Activated naive CD8-positive, alpha-beta T cell (primary cell): ENCODE measurements around the gene IFI44L.

Experiments used
- H3K27ac Mint-ChIP-seq: one replicate; pipeline ENCODE4 v1.8.0; 2021; ENCODE audit warnings: mixed read lengths
- H3K27me3 Mint-ChIP-seq: one replicate; pipeline ENCODE4 v1.8.0; 2021; ENCODE audit warnings: mixed read lengths
- H3K36me3 Mint-ChIP-seq: one replicate; pipeline ENCODE4 v1.8.0; 2021; ENCODE audit warnings: mixed read lengths
- H3K4me1 Mint-ChIP-seq: one replicate; pipeline ENCODE4 v1.8.0; 2021; ENCODE audit warnings: low read depth, mixed read lengths
- H3K4me3 Mint-ChIP-seq: one replicate; pipeline ENCODE4 v1.8.0; 2021; ENCODE audit warnings: mild to moderate bottlenecking, mixed read lengths
- H3K9me3 Mint-ChIP-seq: one replicate; pipeline ENCODE4 v1.8.0; 2021; ENCODE audit warnings: low read depth, mixed read lengths

IFI44L gene

GRCh38 chr1:78619803-78620579 is at the start of gene IFI44L:
TSS of gene IFI44L (plus strand) at chr1:78620448. CDS start at chr1:78627916, 7,468 bp downstream.
- Mint-ChIP-seq H3K4me1 (peaks cover 67% of the 10 kb centered on the region), H3K4me3 (peak within 1 kb of the TSS; percentile 89), H3K27ac (peak within 1 kb of the TSS; percentile 89), H3K36me3 (peaks cover 12% of the 10 kb centered on the region), H3K27me3 (no peaks in the 10 kb centered on the region), H3K9me3 (no peaks in the 10 kb centered on the region)

- H3K4me1 Mint-ChIP-seq, result no peaks in the 10 kb centered on the region
- H3K36me3 Mint-ChIP-seq, result no peaks in the 10 kb centered on the region
These were observed 49.7 kb upstream of the IFI44L start for GRCh38 chr1:78570539-78570938.

GRCh38 chr1:78577257-78578100 is 42.8 kb upstream of the IFI44L start:
- no peak overlapping the region for H3K4me3 Mint-ChIP-seq
- H3K27me3 Mint-ChIP-seq, result peaks cover 2% of the 10 kb centered on the region
- H3K27ac Mint-ChIP-seq, result no peak overlapping the region
- H3K36me3 Mint-ChIP-seq, result no peaks in the 10 kb centered on the region
- H3K4me1 Mint-ChIP-seq, result no peaks in the 10 kb centered on the region
- H3K9me3 Mint-ChIP-seq, result no peaks in the 10 kb centered on the region

More at GRCh38 chr1:78570539-78570938, 49.7 kb upstream of the IFI44L start:
- Mint-ChIP-seq H3K27ac (no peak overlapping the region), H3K4me3 (no peak overlapping the region), H3K9me3 (no peaks in the 10 kb centered on the region), H3K27me3 (no peaks in the 10 kb centered on the region)

GRCh38 chr1:78586572-78586971 is 33.7 kb upstream of the IFI44L start:
- Mint-ChIP-seq H3K27me3 (peaks cover 2% of the 10 kb centered on the region), H3K4me1 (no peaks in the 10 kb centered on the region), H3K9me3 (no peaks in the 10 kb centered on the region), H3K27ac (no peak overlapping the region), H3K4me3 (no peak overlapping the region), H3K36me3 (no peaks in the 10 kb centered on the region)

GRCh38 chr1:78587211-78587610 is 33.0 kb upstream of the IFI44L start:
- no peaks in the 10 kb centered on the region for H3K9me3 Mint-ChIP-seq
- H3K27me3 Mint-ChIP-seq, result peaks cover 2% of the 10 kb centered on the region
- H3K27ac Mint-ChIP-seq, result no peak overlapping the region
- H3K4me1 Mint-ChIP-seq, result no peaks in the 10 kb centered on the region
- no peaks in the 10 kb centered on the region for H3K36me3 Mint-ChIP-seq
- no peak overlapping the region for H3K4me3 Mint-ChIP-seq

- Mint-ChIP-seq H3K27me3 (no peaks in the 10 kb centered on the region), H3K36me3 (peaks cover 2% of the 10 kb centered on the region), H3K9me3 (peaks cover 5% of the 10 kb centered on the region), H3K4me3 (no peak overlapping the region), H3K27ac (no peak overlapping the region), H3K4me1 (no peaks in the 10 kb centered on the region)
These were observed 28.3 kb upstream of the IFI44L start for GRCh38 chr1:78591971-78592370.

- Mint-ChIP-seq H3K27ac (no peak overlapping the region), H3K4me1 (no peaks in the 10 kb centered on the region), H3K36me3 (no peaks in the 10 kb centered on the region), H3K4me3 (no peak overlapping the region), H3K9me3 (no peaks in the 10 kb centered on the region), H3K27me3 (peaks cover 3% of the 10 kb centered on the region)
These were observed 21.0 kb upstream of the IFI44L start for GRCh38 chr1:78599294-78599693.

GRCh38 chr1:78601068-78601467 is 19.2 kb upstream of the IFI44L start:
- no peak overlapping the region for H3K27ac Mint-ChIP-seq
- H3K4me3 Mint-ChIP-seq, result no peak overlapping the region
- H3K36me3 Mint-ChIP-seq, result no peaks in the 10 kb centered on the region
- peaks cover 3% of the 10 kb centered on the region for H3K27me3 Mint-ChIP-seq
- no peaks in the 10 kb centered on the region for H3K4me1 Mint-ChIP-seq
- H3K9me3 Mint-ChIP-seq, result no peaks in the 10 kb centered on the region

GRCh38 chr1:78603206-78603605 is 17.0 kb upstream of the IFI44L start:
- Mint-ChIP-seq H3K27ac (no peak overlapping the region), H3K27me3 (peaks cover 4% of the 10 kb centered on the region), H3K36me3 (no peaks in the 10 kb centered on the region), H3K9me3 (no peaks in the 10 kb centered on the region), H3K4me1 (no peaks in the 10 kb centered on the region), H3K4me3 (no peak overlapping the region)

GRCh38 chr1:78604643-78605042 is 15.6 kb upstream of the IFI44L start:
- H3K36me3 Mint-ChIP-seq, result no peaks in the 10 kb centered on the region
- no peak overlapping the region for H3K4me3 Mint-ChIP-seq
- no peaks in the 10 kb centered on the region for H3K4me1 Mint-ChIP-seq
- no peaks in the 10 kb centered on the region for H3K9me3 Mint-ChIP-seq
- H3K27ac Mint-ChIP-seq, result no peak overlapping the region
- peaks cover 6% of the 10 kb centered on the region for H3K27me3 Mint-ChIP-seq

- Mint-ChIP-seq H3K9me3 (no peaks in the 10 kb centered on the region), H3K27me3 (peaks cover 6% of the 10 kb centered on the region), H3K4me3 (no peak overlapping the region), H3K36me3 (no peaks in the 10 kb centered on the region), H3K4me1 (no peaks in the 10 kb centered on the region), H3K27ac (no peak overlapping the region)
These were observed 14.0 kb upstream of the IFI44L start for GRCh38 chr1:78606274-78606673.

- Mint-ChIP-seq H3K27me3 (peaks cover 3% of the 10 kb centered on the region), H3K4me3 (no peak overlapping the region), H3K27ac (no peak overlapping the region), H3K4me1 (no peaks in the 10 kb centered on the region), H3K9me3 (no peaks in the 10 kb centered on the region), H3K36me3 (no peaks in the 10 kb centered on the region)
These were observed 12.8 kb upstream of the IFI44L start for GRCh38 chr1:78607334-78607927.

GRCh38 chr1:78607944-78608343 is 12.3 kb upstream of the IFI44L start:
- no peaks in the 10 kb centered on the region for H3K9me3 Mint-ChIP-seq
- no peak overlapping the region for H3K27ac Mint-ChIP-seq

GRCh38 chr1:78617615-78618026 is 2.6 kb upstream of the IFI44L start:
- H3K4me3 Mint-ChIP-seq, result peak overlapping the region; percentile 28
- H3K27ac Mint-ChIP-seq, result peak overlapping the region; percentile 14
- peaks cover 44% of the 10 kb centered on the region for H3K4me1 Mint-ChIP-seq
- H3K9me3 Mint-ChIP-seq, result no peaks in the 10 kb centered on the region
- no peaks in the 10 kb centered on the region for H3K27me3 Mint-ChIP-seq
- no peaks in the 10 kb centered on the region for H3K36me3 Mint-ChIP-seq

More at GRCh38 chr1:78607944-78608343, 12.3 kb upstream of the IFI44L start:
- no peaks in the 10 kb centered on the region for H3K36me3 Mint-ChIP-seq
- H3K4me3 Mint-ChIP-seq, result no peak overlapping the region
- H3K27me3 Mint-ChIP-seq, result peaks cover 3% of the 10 kb centered on the region
- no peaks in the 10 kb centered on the region for H3K4me1 Mint-ChIP-seq

GRCh38 chr1:78619032-78619431 is 1.2 kb upstream of the IFI44L start:
- Mint-ChIP-seq H3K27ac (peak overlapping the region; percentile 89), H3K27me3 (no peaks in the 10 kb centered on the region), H3K4me3 (peak overlapping the region; percentile 48), H3K9me3 (no peaks in the 10 kb centered on the region), H3K36me3 (peaks cover 3% of the 10 kb centered on the region), H3K4me1 (peaks cover 57% of the 10 kb centered on the region)
